Measurements from ENCODE around the gene KCNMB1.

KCNMB1 gene

GRCh38 chr5:170357955-170358444 is 31.2 kb downstream of the KCNMB1 start:
- H3K9me2 ChIP-seq (replicated peaks; ENCODE audit: insufficient read depth, low read length), result no peaks in the 10 kb centered on the region
- H3K27ac ChIP-seq (ENCODE audit: low read depth, low read length), result no peak overlapping the region
- H3F3A ChIP-seq (ENCODE audit: insufficient read depth), result no peaks in the 10 kb centered on the region
- no peak overlapping the region for H3K4me2 ChIP-seq (ENCODE audit: low read depth, low read length, poor library complexity, severe bottlenecking)
- H3K36me3 ChIP-seq (ENCODE audit: low read length), result no peaks in the 10 kb centered on the region
- no peaks in the 10 kb centered on the region for H3K27me3 ChIP-seq (ENCODE audit: low read length)
- no peak overlapping the region for H2AFZ ChIP-seq (ENCODE audit: low read depth, low read length, severe bottlenecking)
- H4K20me1 ChIP-seq (ENCODE audit: low read depth, low read length), result no peaks in the 10 kb centered on the region
- no peak overlapping the region for H3K4me3 ChIP-seq (ENCODE audit: insufficient read depth, low read length, poor library complexity, severe bottlenecking)
- no peak overlapping the region for H3K9ac ChIP-seq (ENCODE audit: low read length)
- H3K79me2 ChIP-seq (ENCODE audit: insufficient read depth, low read length), result no peaks in the 10 kb centered on the region
- no peak for TF ChIP-seq EZH2phosphoT487 (conservative IDR thresholded peaks at IDR 0.05; ENCODE audit: low read length)
- TF ChIP-seq CTCF (IDR thresholded peaks at IDR 0.05; ENCODE audit: insufficient read depth, low read length, poor library complexity, severe bottlenecking), result no peak
- no peaks in the 10 kb centered on the region for H3K9me3 ChIP-seq (ENCODE audit: insufficient read depth, low read length)

- H3K4me2 ChIP-seq (ENCODE audit: low read depth, low read length, poor library complexity, severe bottlenecking), result no peak overlapping the region
- no peaks in the 10 kb centered on the region for H3K9me3 ChIP-seq (ENCODE audit: insufficient read depth, low read length)
- H3K4me3 ChIP-seq (ENCODE audit: insufficient read depth, low read length, poor library complexity, severe bottlenecking), result no peak overlapping the region
Observed at GRCh38 chr5:170355601-170356098, 33.5 kb downstream of the KCNMB1 start.

GRCh38 chr5:170353961-170354360 is 35.2 kb downstream of the KCNMB1 start:
- no peaks in the 10 kb centered on the region for H3F3A ChIP-seq (ENCODE audit: insufficient read depth)
- no peak overlapping the region for H3K4me2 ChIP-seq (ENCODE audit: low read depth, low read length, poor library complexity, severe bottlenecking)
- no peak overlapping the region for H3K4me3 ChIP-seq (ENCODE audit: insufficient read depth, low read length, poor library complexity, severe bottlenecking)
- no peak overlapping the region for H3K27ac ChIP-seq (ENCODE audit: low read depth, low read length)
- no peaks in the 10 kb centered on the region for H3K9me2 ChIP-seq (replicated peaks; ENCODE audit: insufficient read depth, low read length)
- no peaks in the 10 kb centered on the region for H4K20me1 ChIP-seq (ENCODE audit: low read depth, low read length)
- no peaks in the 10 kb centered on the region for H3K36me3 ChIP-seq (ENCODE audit: low read length)
- H3K79me2 ChIP-seq (ENCODE audit: insufficient read depth, low read length), result no peaks in the 10 kb centered on the region
- no peak overlapping the region for H2AFZ ChIP-seq (ENCODE audit: low read depth, low read length, severe bottlenecking)
- H3K9me3 ChIP-seq (ENCODE audit: insufficient read depth, low read length), result no peaks in the 10 kb centered on the region
- H3K27me3 ChIP-seq (ENCODE audit: low read length), result no peaks in the 10 kb centered on the region
- no peak overlapping the region for H3K9ac ChIP-seq (ENCODE audit: low read length)
- TF ChIP-seq CTCF (IDR thresholded peaks at IDR 0.05; ENCODE audit: insufficient read depth, low read length, poor library complexity, severe bottlenecking) (no peak), EZH2phosphoT487 (conservative IDR thresholded peaks at IDR 0.05; ENCODE audit: low read length) (no peak)

More at GRCh38 chr5:170355601-170356098, 33.5 kb downstream of the KCNMB1 start:
- Histone ChIP-seq H3K36me3 (ENCODE audit: low read length) (no peaks in the 10 kb centered on the region), H3K27ac (ENCODE audit: low read depth, low read length) (no peak overlapping the region), H3K27me3 (ENCODE audit: low read length) (no peaks in the 10 kb centered on the region), H4K20me1 (ENCODE audit: low read depth, low read length) (no peaks in the 10 kb centered on the region), H3K79me2 (ENCODE audit: insufficient read depth, low read length) (no peaks in the 10 kb centered on the region), H3K9me2 (replicated peaks; ENCODE audit: insufficient read depth, low read length) (no peaks in the 10 kb centered on the region), H2AFZ (ENCODE audit: low read depth, low read length, severe bottlenecking) (no peak overlapping the region), H3K9ac (ENCODE audit: low read length) (no peak overlapping the region), H3F3A (ENCODE audit: insufficient read depth) (no peaks in the 10 kb centered on the region)
- TF ChIP-seq EZH2phosphoT487 (conservative IDR thresholded peaks at IDR 0.05; ENCODE audit: low read length) (no peak), CTCF (IDR thresholded peaks at IDR 0.05; ENCODE audit: insufficient read depth, low read length, poor library complexity, severe bottlenecking) (no peak)

Data from SU-DHL-6 (cell line).